A549 (cell line): Measurements from ENCODE around the gene MED26. TPM values are rescaled to one million over a fixed set of nuclear protein-coding genes. Genes with fewer than 3 reads are reported as not detected.

Source experiments
- ATAC-seq, 2 experiments: fragments of 200-7000 bp in 1 of 2; fragments of >200 bp in 1 of 2; cut with Nextera tagmentation in 1 of 2; cut with Tn5 transposase in 1 of 2; 3 replicates each; pipeline versions ENCODE4 v1.8.0 to v1.9.1; 2018 to 2020; ENCODE audit warnings: mild to moderate bottlenecking in 1 of 2, moderate library complexity in 1 of 2
- CTCF ChIA-PET: fragments of 300-600 bp; sonication (Branson Sonifier 250); formaldehyde crosslinking; extraction: SDS; loops from one replicate; lab custom pipeline; 2021; ENCODE audit warnings: antibody characterized with exemption, inconsistent platforms; lab: Yijun Ruan, JAX
- POLR2A ChIA-PET: fragments of 350-600 bp; formaldehyde crosslinking; extraction: SDS; loops from one replicate; lab custom pipeline; 2021; ENCODE audit warnings: antibody characterized with exemption, inconsistent platforms; lab: Yijun Ruan, JAX
- DNase-seq, 2 experiments: peaks; one replicate each; pipeline versions ENCODE4 v3.0.0 to v3.0.0-alpha.2; 2011 to 2016; ENCODE audit warnings: low read depth in 1 of 2, low spot score in 1 of 2
- FAIRE-seq: peaks from 2 replicates; lab custom pipeline; 2011; peaks lifted over from hg19 to GRCh38; lab: Jason Lieb, UNC
- H3K27ac ChIP-seq, 2 experiments: fragments of >200 bp; sonication (Bioruptor Twin); formaldehyde crosslinking; 3 replicates each; pipeline ENCODE4 v1.5.1; 2016 to 2017
- H3K4me1 ChIP-seq: fragments of >200 bp; sonication (Bioruptor Twin); formaldehyde crosslinking; 3 replicates; pipeline ENCODE4 v1.6.1; 2016
- H3K4me2 ChIP-seq: fragments of >200 bp; sonication (Bioruptor Twin); formaldehyde crosslinking; 3 replicates; pipeline ENCODE4 v1.6.1; 2016
- H3K4me3 ChIP-seq: fragments of >200 bp; sonication (Bioruptor Twin); formaldehyde crosslinking; 3 replicates; pipeline ENCODE4 v1.5.1; 2016
- H3K9me3 ChIP-seq: fragments of >200 bp; sonication (Bioruptor Twin); formaldehyde crosslinking; 3 replicates; pipeline ENCODE4 v1.6.1; 2016
- BCL3 ChIP-seq: fragments of >200 bp; sonication (Bioruptor Twin); formaldehyde crosslinking; IDR thresholded peaks from 3 replicates; pipeline ENCODE4 v1.6.1; 2016
- CBX8 ChIP-seq: fragments of 200-600 bp; sonication (generic); IDR thresholded peaks from 2 replicates; pipeline ENCODE4 v1.6.1; 2016
- CTCF ChIP-seq: fragments of >200 bp; sonication (Bioruptor Twin); formaldehyde crosslinking; IDR thresholded peaks from 3 replicates; pipeline ENCODE4 v1.5.1; 2016
- EHMT2 ChIP-seq: fragments of 200-600 bp; sonication (generic); IDR thresholded peaks from 2 replicates; pipeline ENCODE4 v1.6.1; 2016; ENCODE audit warnings: antibody characterized with exemption, low read depth, mild to moderate bottlenecking, moderate library complexity
- EP300 ChIP-seq, 2 experiments: fragments of >200 bp; sonication (Bioruptor Twin); formaldehyde crosslinking; IDR thresholded peaks; 2 replicates in 1 of 2; 3 replicates in 1 of 2; pipeline ENCODE4 v1.6.1; 2016 to 2017
- HES2 ChIP-seq: fragments of >200 bp; sonication (Bioruptor Twin); formaldehyde crosslinking; IDR thresholded peaks from 2 replicates; pipeline ENCODE4 v1.6.1; 2016
- HEYL ChIP-seq: fragments of 250-450 bp; sonication (Bioruptor Pico); IDR thresholded peaks from 2 replicates; pipeline ENCODE4 v1.8.0; 2021; ENCODE audit warnings: mild to moderate bottlenecking, moderate library complexity
- HOXA7 ChIP-seq: fragments of 250-450 bp; sonication (Bioruptor Pico); IDR thresholded peaks from 2 replicates; pipeline ENCODE4 v1.5.0; 2020; ENCODE audit warnings: mild to moderate bottlenecking, moderate library complexity
- MAX ChIP-seq: IDR thresholded peaks from 2 replicates; pipeline ENCODE4 v1.6.1; 2012
- MAZ ChIP-seq: fragments of 150-350 bp; IDR thresholded peaks from 2 replicates; pipeline ENCODE4 v1.6.1; 2014; ENCODE audit warnings: antibody characterized with exemption, low read depth, low read length, borderline replicate concordance
- MYC ChIP-seq: IDR thresholded peaks from 2 replicates; pipeline ENCODE4 v1.6.1; 2012; ENCODE audit warnings: mild to moderate bottlenecking, inconsistent platforms, low read length, improper control_type of control experiment, borderline replicate concordance
- NPAS2 ChIP-seq: fragments of 250-450 bp; sonication (Bioruptor Pico); IDR thresholded peaks from 2 replicates; pipeline ENCODE4 v1.8.0; 2022; ENCODE audit warnings: mild to moderate bottlenecking, moderate library complexity, borderline replicate concordance
- PBX3 ChIP-seq: IDR thresholded peaks from 2 replicates; pipeline ENCODE4 v1.6.1; 2012
- PHF8 ChIP-seq: fragments of 200-600 bp; sonication (generic); IDR thresholded peaks from 2 replicates; pipeline ENCODE4 v1.6.1; 2016; ENCODE audit warnings: low read depth, mild to moderate bottlenecking, antibody characterized with exemption, moderate library complexity, borderline replicate concordance
- POLR2A ChIP-seq: IDR thresholded peaks from 2 replicates; pipeline ENCODE4 v1.6.1; 2012; ENCODE audit warnings: mild to moderate bottlenecking, low read length
- RAD21 ChIP-seq, 2 experiments: fragments of >200 bp in 1 of 2; sonication (Bioruptor Twin) in 1 of 2; formaldehyde crosslinking in 1 of 2; IDR thresholded peaks in 1 of 2; conservative IDR thresholded peaks in 1 of 2; 2 replicates in 1 of 2; 3 replicates in 1 of 2; pipeline ENCODE4 v1.6.1; 2012 to 2018; ENCODE audit warnings: inconsistent platforms in 1 of 2
- RARB ChIP-seq: fragments of 250-450 bp; sonication (Bioruptor Pico); IDR thresholded peaks from 2 replicates; pipeline ENCODE4 v1.8.0; 2021; ENCODE audit warnings: mild to moderate bottlenecking, moderate library complexity
- RCOR1 ChIP-seq: fragments of 150-350 bp; IDR thresholded peaks from 2 replicates; pipeline ENCODE4 v1.6.1; 2014; ENCODE audit warnings: antibody characterized with exemption, low read length, low read depth
- REST ChIP-seq: fragments of 200-600 bp; sonication (generic); IDR thresholded peaks from 2 replicates; pipeline ENCODE4 v1.6.1; 2016; ENCODE audit warnings: antibody characterized with exemption, mild to moderate bottlenecking, moderate library complexity
- SMC3 ChIP-seq: fragments of >200 bp; sonication (Bioruptor Twin); formaldehyde crosslinking; IDR thresholded peaks from 3 replicates; pipeline ENCODE4 v1.6.1; 2018; ENCODE audit warnings: inconsistent platforms
- TP53 ChIP-seq: fragments of 250-450 bp; sonication (Bioruptor Pico); IDR thresholded peaks from 2 replicates; pipeline ENCODE4 v1.5.0; 2021; ENCODE audit warnings: mild to moderate bottlenecking, moderate library complexity
- USF2 ChIP-seq: fragments of 450-650 bp; IDR thresholded peaks from 2 replicates; pipeline ENCODE4 v1.6.1; 2014; ENCODE audit warnings: antibody characterized with exemption
- ZNF302 ChIP-seq: fragments of 250-450 bp; sonication (Bioruptor Pico); IDR thresholded peaks from 2 replicates; pipeline ENCODE4 v1.9.0; 2021; ENCODE audit warnings: inconsistent platforms, mild to moderate bottlenecking, moderate library complexity
- WGBS: methylation state at CpG from one replicate; pipeline ENCODE4 v1.1.6; 2017; ENCODE audit errors: missing lambda C conversion rate; 5-methylcytosine and 5-hydroxymethylcytosine counted together
- polyA plus RNA-seq, 4 experiments: library from polyadenylated mRNA; depleted of rRNA in 3 of 4; stranded (reverse); fragments of >200 nt; fragmentation: RNase III in 1 of 4; extraction: RNeasy Plus Mini Kit Qiagen cat#74134 plus additional on column Dnase treatment in 1 of 4; gene quantifications; 2 replicates in 3 of 4; 3 replicates in 1 of 4; pipeline ENCODE4 v1.2.3, GENCODE V29; 2011 to 2017

The MED26 gene
- polyA plus RNA-seq, 2 of the 4 experiments (the other 2 are of a cell fraction) = 2.4 to 3.6 TPM

- TF ChIP-seq BCL3 (peak; percentile 76; the same call in 2 of the 3 replicates), SMC3 (no peak), RCOR1 (no peak), POLR2A (peak; percentile 69), HEYL (CRISPR knock-in tag) (no peak), PHF8 (peak; percentile 22; the same call in 1 of the 2 replicates), RARB (CRISPR knock-in tag) (no peak), REST (no peak), EP300 (IDR thresholded peaks at IDR 0.05) (no peak), MAX (peak; percentile 66)
Observed at GRCh38 chr19:16572332-16573211, 55.4 kb downstream of the MED26 start, which contains the start of gene SLC35E1 (continued).

GRCh38 chr19:16571822-16572331, 56.1 kb downstream of the MED26 start:
- POLR2A ChIA-PET = interaction anchor here (1.2 kb wide), 1 partner anchor 56 kb away, joined by 4 read pairs; the partner anchor contains the start of gene MED26
- TF ChIP-seq POLR2A = peak; percentile 45
- no peak for TF ChIP-seq MAX
- peak in 1 of 2 experiments; percentile 13 for DNase-seq
- peak overlapping the region; percentile 85 for H3K4me3 ChIP-seq
- H3K9me3 ChIP-seq = no peaks in the 10 kb centered on the region
- CTCF ChIA-PET = interaction anchor here (0.7 kb wide), 1 partner anchor 9 kb away, joined by 3 read pairs; no protein-coding TSS in a partner anchor
- H3K4me1 ChIP-seq = peaks cover 25% of the 10 kb centered on the region
- no CpG with 5 or more reads among the region's 75 CpGs for WGBS
- peak overlapping the region; percentile 91 to 98 for H3K27ac ChIP-seq
- peak in 1 of 2 experiments; percentile 48; a peak in 2 of 6 replicates for ATAC-seq
- FAIRE-seq = no peak
- peak overlapping the region; percentile 92 for H3K4me2 ChIP-seq

GRCh38 chr19:16571283-16571682, 56.7 kb downstream of the MED26 start:
- peak overlapping the region; percentile 85 for H3K4me3 ChIP-seq
- peaks cover 25% of the 10 kb centered on the region for H3K4me1 ChIP-seq
- ChIA-PET POLR2A (no interaction called here), CTCF (interaction anchor here (0.7 kb wide), 1 partner anchor 9 kb away, joined by 3 read pairs; no protein-coding TSS in a partner anchor)
- FAIRE-seq (no peak), ATAC-seq (no peak), DNase-seq (no peak)
- H3K4me2 ChIP-seq = peak overlapping the region; percentile 92
- peak overlapping the region; percentile 91 to 98 for H3K27ac ChIP-seq
- 20% methylated on average over 4 of the region's 6 CpGs for WGBS
- H3K9me3 ChIP-seq = no peaks in the 10 kb centered on the region
- TF ChIP-seq CTCF (no peak), HOXA7 (CRISPR knock-in tag) (no peak), USF2 (no peak), HES2 (no peak), CBX8 (no peak), RAD21 (conservative IDR thresholded peaks at IDR 0.05 in 1 of 2, IDR thresholded peaks at IDR 0.05 in 1 of 2) (no peak), TP53 (CRISPR knock-in tag) (no peak), EHMT2 (no peak), MYC (no peak), MAZ (no peak), ZNF302 (no peak), PBX3 (no peak), NPAS2 (CRISPR knock-in tag) (no peak)
